Measurements from ENCODE around the gene INSYN1. TPM values are rescaled to one million over a fixed set of nuclear protein-coding genes. Genes with fewer than 3 reads are reported as not detected.
"Not testable (repeated sequence)": the region's sequence is repeated elsewhere in the genome, so short reads cannot be mapped to it uniquely, and the experiment has no call there.

The INSYN1 gene
- total RNA-seq, 3 donors from 2014 or later = not detected

DNA sequence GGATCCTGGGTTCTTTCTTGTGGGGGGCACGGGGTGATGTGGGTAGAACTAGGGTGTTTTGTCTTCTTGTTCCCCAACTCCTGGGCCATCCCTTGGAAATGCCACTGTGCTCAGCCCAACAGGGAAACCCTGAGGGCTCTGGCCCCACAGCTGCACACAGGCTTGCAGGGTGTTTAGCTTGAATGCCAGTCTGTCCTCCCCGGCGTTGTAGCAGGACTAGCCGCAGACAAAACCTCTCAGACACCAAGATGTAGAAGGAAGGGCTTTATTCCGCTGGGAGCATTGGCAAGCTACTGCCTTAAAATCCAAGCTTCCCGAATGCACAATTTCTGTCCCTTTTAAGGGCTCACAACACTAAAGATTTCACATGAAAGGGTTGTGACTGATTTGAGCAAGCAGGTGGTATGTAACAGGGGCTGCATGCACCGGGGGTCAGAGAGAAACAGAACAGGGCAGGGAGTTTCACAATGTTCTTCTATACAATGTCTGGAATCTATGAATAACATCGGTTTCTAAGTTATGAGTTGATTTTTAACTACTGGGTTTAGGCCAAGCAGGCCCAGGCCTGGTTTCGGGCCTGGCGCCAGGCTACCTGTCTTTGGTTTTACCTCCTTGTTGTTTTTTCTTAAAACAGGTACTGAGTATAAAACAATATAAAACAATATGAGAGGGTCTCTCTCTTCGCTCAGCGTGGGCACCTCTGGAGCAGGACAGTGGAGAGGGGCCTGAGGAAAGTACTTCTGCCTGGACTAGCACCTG is 32.3 kb upstream of the INSYN1 start:
- ATAC-seq; DNase-seq; H3K4me3 Mint-ChIP-seq; H3K4me1 Mint-ChIP-seq (ENCODE audit: low read depth); H3K9me3 Mint-ChIP-seq; H3K27me3 Mint-ChIP-seq (ENCODE audit: low read depth); H3K36me3 Mint-ChIP-seq (ENCODE audit: insufficient read depth): not testable (repeated sequence)

DNA sequence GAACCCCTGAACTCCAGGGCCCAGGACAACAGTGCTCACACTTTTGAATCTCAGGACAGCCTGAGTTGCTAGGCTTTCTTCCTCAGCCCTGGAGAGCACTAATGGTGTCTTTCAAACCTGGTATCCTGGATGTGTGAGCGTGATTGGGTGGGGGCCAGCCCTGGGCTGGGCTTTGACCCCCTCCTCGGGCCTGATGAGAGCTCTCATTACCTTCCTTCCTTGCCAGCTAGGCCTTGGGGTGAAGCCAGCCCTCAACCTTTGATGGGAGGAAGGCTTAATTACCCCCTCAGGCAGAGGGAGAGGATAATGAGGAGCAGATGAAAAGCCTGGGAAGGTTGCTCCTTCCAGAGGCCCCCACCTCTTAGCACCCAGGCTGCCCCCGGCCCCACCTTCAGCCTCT is 31.1 kb upstream of the INSYN1 start:
- Mint-ChIP-seq H3K4me1 (ENCODE audit: low read depth) (no peaks in the 10 kb centered on the region), H3K27me3 (ENCODE audit: low read depth) (no peaks in the 10 kb centered on the region), H3K9me3 (no peaks in the 10 kb centered on the region), H3K4me3 (no peak overlapping the region), H3K36me3 (ENCODE audit: insufficient read depth) (no peaks in the 10 kb centered on the region)
- ATAC-seq = no peak
- DNase-seq = no peak

DNA sequence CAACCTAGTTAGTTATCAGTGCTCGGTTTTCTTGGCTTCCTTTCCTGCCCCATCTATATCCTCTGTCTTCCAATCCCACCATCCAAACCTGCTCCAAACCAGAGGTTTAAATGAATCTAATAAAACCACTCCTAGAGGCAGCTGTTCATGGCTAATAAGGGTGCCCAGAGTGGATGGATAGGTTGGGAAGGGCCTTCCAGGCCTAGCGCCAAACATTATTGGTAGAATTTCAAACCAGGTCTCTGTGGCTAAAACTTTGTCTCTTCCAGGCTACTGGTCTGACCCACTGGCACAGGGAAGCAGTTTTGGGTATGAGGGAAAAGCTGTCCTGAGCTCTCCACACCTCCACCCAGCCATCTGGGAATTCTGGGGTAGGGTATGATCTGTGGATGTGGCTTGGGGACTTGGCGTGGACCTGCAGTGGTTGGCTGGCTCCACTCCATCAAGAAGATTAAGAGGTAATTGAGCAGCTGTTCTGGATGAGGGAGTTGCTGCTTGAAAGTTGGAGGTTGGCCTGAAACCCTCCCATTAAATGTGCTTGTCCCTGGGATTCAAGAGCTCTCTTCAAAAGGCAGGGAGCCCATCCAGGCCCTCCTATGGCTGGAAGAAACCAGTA is 29.3 kb upstream of the INSYN1 start:
- no peaks in the 10 kb centered on the region for H3K4me1 Mint-ChIP-seq (ENCODE audit: low read depth)
- H3K27me3 Mint-ChIP-seq (ENCODE audit: low read depth) = no peaks in the 10 kb centered on the region
- H3K9me3 Mint-ChIP-seq = no peaks in the 10 kb centered on the region
- no peaks in the 10 kb centered on the region for H3K36me3 Mint-ChIP-seq (ENCODE audit: insufficient read depth)
- ATAC-seq = no peak
- no peak overlapping the region for H3K4me3 Mint-ChIP-seq
- DNase-seq = no peak

DNA sequence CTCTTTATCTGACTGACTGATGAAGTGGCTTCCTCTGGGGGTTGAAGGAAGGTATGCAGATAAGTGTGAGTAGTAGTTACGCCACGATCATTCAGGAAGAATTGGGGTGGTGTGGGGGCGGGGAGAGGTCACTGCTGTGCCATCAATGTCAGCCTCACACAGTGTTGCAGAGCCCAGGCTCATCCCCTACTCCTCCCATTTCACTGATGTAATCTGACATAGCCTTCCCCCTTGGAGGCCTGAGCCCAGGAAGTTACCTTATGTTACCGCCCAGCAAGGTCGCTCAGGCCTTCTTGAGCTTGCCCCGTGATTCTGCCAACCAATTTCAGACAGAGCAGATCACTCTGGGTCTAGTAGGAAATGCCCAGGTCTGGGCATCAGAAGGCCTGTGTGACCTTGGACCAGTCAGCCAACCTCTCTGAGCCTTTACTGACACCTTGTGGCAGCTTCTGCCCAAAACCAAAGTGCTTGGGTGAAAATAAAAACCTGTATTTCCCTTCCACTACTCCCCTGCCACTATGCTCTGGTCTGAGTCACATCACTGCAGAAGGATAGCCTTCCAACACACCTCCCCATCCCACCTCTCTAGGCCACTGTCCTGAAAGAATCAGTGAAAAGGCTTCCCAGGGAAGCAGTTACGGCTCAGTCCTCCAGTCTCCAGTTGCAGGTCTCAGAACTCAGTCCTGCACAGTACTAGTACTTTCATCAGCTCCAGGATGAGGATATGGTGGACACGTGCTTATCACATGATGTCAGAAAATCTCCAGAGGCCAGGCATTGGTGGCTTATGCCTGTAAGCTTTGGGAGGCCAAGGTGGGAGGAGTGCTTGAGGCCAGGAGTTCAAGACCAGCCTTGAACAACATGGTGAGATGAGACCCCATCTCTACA is 28.1 kb upstream of the INSYN1 start:
- Mint-ChIP-seq H3K4me3 (no peak overlapping the region), H3K9me3 (no peaks in the 10 kb centered on the region), H3K27me3 (ENCODE audit: low read depth) (peaks cover 4% of the 10 kb centered on the region), H3K4me1 (ENCODE audit: low read depth) (no peaks in the 10 kb centered on the region), H3K36me3 (ENCODE audit: insufficient read depth) (no peaks in the 10 kb centered on the region)
- ATAC-seq (no peak), DNase-seq (no peak)

DNA sequence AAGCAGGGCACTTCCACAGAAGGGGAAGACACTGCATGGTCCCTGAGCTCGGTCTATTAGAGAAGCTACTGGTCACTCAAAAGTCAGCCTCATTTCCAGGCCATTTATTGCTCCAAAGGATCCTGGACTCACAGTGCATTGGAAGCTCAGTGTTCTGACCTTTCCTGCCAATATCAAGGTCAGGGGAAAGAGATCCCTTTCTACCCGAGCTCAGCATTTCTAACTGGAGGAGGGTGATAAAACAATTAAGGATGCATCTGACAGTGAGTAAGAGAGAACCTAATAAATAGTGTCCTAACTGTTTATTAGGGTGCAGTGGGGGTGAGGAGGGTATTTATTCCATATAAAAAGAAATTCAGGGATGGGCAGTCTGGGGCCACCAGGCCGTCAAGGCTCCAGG is 26.8 kb upstream of the INSYN1 start:
- ATAC-seq = no peak

DNA sequence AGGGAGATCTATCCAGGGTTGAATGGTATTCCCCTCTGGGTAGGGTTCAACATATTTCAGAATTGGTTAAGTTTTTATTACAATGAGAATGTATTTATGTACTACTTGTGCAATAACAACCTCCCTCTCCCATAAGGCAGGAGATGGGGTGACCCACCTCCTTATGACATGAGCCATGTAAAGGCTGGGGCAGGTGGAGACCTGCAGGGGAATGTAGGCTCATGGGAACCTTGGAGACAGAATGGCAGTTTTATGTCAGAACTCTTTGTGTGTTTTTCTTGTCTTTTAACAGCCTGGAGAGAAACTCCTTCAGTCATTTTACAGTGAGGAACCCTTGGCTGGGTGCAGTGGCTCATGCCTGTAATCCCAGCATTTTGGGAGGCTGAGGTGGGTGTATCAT is 24.6 kb upstream of the INSYN1 start:
- ATAC-seq (no peak), DNase-seq (no peak)
- Mint-ChIP-seq H3K9me3 (no peaks in the 10 kb centered on the region), H3K4me1 (ENCODE audit: low read depth) (no peaks in the 10 kb centered on the region), H3K36me3 (ENCODE audit: insufficient read depth) (no peaks in the 10 kb centered on the region), H3K27me3 (ENCODE audit: low read depth) (peaks cover 13% of the 10 kb centered on the region), H3K4me3 (no peak overlapping the region)

More for the DNA sequence above, 26.8 kb upstream of the INSYN1 start:
- no peaks in the 10 kb centered on the region for H3K36me3 Mint-ChIP-seq (ENCODE audit: insufficient read depth)
- no peak for DNase-seq
- H3K9me3 Mint-ChIP-seq = no peaks in the 10 kb centered on the region
- H3K27me3 Mint-ChIP-seq (ENCODE audit: low read depth) = peaks cover 5% of the 10 kb centered on the region
- H3K4me3 Mint-ChIP-seq = no peak overlapping the region
- H3K4me1 Mint-ChIP-seq (ENCODE audit: low read depth) = no peaks in the 10 kb centered on the region

DNA sequence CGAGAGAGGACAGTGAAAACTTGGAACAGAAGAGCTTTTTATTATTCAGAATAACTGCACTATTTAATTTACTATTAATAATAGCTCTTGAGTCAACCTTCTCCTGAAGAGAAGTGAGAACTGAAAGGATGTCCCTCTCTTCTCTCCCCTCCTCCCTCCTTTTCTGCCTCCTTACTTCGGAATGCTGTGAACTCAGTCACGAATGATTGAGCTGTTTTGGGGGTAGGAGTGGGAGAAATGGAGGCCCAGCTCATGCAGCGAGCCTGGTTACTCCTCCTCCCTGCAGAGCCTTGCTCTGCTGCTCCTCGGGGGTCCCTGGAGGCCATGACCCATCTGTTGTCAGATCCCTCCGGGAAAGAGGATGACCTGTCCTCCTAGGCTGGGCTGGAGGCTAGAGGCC is 20.3 kb upstream of the INSYN1 start:
- H3K4me3 Mint-ChIP-seq = no peak overlapping the region
- no peak for ATAC-seq
- no peaks in the 10 kb centered on the region for H3K9me3 Mint-ChIP-seq
- DNase-seq = no peak
- peaks cover 19% of the 10 kb centered on the region for H3K27me3 Mint-ChIP-seq (ENCODE audit: low read depth)
- H3K36me3 Mint-ChIP-seq (ENCODE audit: insufficient read depth) = no peaks in the 10 kb centered on the region
- H3K4me1 Mint-ChIP-seq (ENCODE audit: low read depth) = no peaks in the 10 kb centered on the region

DNA sequence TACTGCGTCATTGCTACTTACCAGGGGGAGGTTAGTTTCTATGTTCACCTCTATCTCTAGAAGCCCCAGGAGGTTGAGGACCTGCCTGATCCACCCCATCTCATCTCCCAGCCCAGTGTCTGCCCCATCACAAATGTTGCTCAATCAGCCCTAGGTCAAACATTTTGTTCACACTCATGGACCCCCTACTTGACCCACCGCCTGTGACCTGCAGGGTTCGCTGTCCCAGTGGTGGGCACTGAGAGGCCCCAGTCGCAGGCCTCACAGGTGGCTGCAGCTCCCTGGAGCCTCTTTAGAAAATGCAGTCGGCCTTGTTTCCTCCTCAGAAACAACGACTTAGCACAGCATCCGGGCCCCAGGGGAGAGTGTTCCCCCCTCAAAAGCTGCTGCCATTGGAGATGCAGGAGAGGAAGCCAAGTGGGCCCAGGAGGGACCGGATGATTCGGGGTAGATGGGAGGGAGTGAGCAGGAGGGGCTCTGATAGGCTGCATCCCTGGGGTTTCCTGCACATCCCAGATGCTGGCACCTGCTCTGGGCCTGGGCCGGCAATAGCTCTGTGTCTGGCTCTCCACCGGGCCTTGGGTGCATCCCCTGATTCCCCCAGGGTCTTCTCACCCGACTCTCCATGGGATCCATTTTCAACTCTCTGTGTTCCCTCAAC is 18.4 kb upstream of the INSYN1 start:
- peaks cover 17% of the 10 kb centered on the region for H3K27me3 Mint-ChIP-seq (ENCODE audit: low read depth)
- no peaks in the 10 kb centered on the region for H3K9me3 Mint-ChIP-seq
- DNase-seq = no peak
- H3K4me1 Mint-ChIP-seq (ENCODE audit: low read depth) = no peaks in the 10 kb centered on the region
- no peak overlapping the region for H3K4me3 Mint-ChIP-seq
- H3K36me3 Mint-ChIP-seq (ENCODE audit: insufficient read depth) = no peaks in the 10 kb centered on the region
- ATAC-seq = no peak

DNA sequence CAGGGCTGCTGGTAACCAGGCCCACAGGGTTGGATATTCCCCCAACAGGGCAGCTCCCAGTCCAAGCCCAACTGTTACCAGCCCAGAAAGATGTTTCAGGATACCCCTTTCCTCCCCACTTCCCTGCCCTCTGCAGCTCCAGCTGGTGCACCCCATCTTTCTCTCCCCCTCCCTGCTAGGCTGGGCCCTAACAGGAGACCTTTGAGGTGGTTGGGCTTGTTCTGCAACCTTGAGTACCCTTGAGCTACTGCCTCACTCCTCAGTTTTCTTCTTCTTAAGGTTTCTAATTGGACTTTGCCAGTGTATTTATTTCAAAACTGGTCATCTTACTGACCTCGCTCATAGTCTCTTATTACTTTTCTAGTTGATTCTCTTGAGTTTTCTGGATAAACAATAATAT is 16.9 kb upstream of the INSYN1 start:
- no peaks in the 10 kb centered on the region for H3K36me3 Mint-ChIP-seq (ENCODE audit: insufficient read depth)
- no peak overlapping the region for H3K4me3 Mint-ChIP-seq
- ATAC-seq (no peak), DNase-seq (no peak)
- no peaks in the 10 kb centered on the region for H3K9me3 Mint-ChIP-seq
- H3K27me3 Mint-ChIP-seq (ENCODE audit: low read depth) = peaks cover 22% of the 10 kb centered on the region
- no peaks in the 10 kb centered on the region for H3K4me1 Mint-ChIP-seq (ENCODE audit: low read depth)

DNA sequence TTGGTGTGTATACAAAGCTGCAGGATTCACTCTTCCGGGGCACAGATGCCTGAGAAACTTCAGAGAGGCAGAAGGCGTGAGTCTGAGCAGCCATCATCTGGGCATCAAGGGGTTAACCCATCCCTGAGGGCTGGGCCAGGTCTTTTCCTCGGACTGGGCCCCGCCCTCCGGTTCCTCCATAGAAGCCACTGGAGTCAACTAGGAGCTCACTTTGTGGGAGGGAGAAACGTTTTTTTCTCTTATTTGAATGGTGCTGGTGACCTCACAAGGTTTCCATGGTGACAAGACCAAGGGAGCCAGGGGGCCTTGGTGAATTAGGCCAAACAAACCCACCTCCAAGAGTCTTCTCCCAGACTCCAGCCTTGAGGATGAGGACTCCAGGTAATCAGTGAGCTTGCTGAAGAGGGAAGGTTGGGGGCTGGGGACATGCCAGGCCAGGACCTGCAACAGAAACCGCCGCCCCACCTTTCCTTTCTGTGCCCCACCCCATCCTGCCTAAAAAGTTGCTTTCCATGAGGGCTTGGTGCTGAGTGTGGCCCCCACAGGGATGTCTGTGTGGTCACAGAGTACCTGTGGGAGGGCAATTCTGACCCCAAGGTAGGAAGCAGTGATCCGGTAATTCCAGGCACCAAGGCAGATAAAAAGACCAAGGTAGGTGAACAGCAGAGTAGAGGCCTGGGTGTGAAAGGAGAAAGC is 14.8 kb upstream of the INSYN1 start:
- H3K9me3 Mint-ChIP-seq = no peaks in the 10 kb centered on the region
- DNase-seq (no peak), ATAC-seq (no peak)
- H3K4me3 Mint-ChIP-seq = no peak overlapping the region
- no peaks in the 10 kb centered on the region for H3K4me1 Mint-ChIP-seq (ENCODE audit: low read depth)
- peaks cover 21% of the 10 kb centered on the region for H3K27me3 Mint-ChIP-seq (ENCODE audit: low read depth)
- H3K36me3 Mint-ChIP-seq (ENCODE audit: insufficient read depth) = no peaks in the 10 kb centered on the region

DNA sequence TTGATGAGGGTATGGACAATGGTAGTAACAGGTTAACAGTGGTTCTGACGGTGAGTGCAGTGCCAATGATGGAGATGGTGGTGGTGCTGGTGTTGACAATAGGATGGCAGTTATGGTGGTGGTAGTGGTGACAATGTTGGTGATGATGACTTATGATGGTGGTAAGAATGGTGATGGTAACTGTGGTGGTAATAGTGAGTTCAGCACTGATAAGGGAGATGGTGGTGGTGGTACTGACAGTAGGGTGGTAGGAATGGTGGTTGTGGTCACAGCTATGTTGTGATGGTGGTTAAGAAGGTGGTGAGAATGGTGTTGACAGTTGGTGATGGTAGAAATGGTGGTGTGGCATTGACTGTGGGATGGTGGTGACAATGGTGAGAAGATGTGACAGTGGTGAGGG is 13.4 kb upstream of the INSYN1 start:
- no peak for ATAC-seq
- Mint-ChIP-seq H3K27me3 (ENCODE audit: low read depth) (peaks cover 19% of the 10 kb centered on the region), H3K4me3 (no peak overlapping the region), H3K9me3 (no peaks in the 10 kb centered on the region), H3K36me3 (ENCODE audit: insufficient read depth) (no peaks in the 10 kb centered on the region), H3K4me1 (ENCODE audit: low read depth) (no peaks in the 10 kb centered on the region)
- no peak for DNase-seq

DNA sequence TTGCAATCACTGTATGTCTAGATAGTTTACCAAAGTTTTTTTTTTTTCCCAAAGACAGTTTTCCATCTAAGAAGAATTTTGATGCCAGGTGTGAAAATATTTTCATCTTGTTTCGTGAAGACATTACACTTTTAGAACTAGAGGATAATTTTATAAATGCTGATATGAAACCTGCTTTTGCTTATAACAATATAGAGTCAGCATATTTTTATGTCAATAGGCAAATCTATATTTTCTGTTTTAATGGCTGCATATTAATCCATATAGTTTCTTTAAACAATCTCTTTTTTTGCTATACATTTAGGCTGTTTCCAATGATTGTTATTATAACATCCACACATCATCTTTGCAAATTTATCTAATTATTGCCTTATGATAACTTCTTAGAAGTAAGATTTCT is 12.6 kb upstream of the INSYN1 start:
- ATAC-seq = no peak
- H3K27me3 Mint-ChIP-seq (ENCODE audit: low read depth) = peaks cover 15% of the 10 kb centered on the region
- DNase-seq = no peak
- H3K4me3 Mint-ChIP-seq = no peak overlapping the region
- no peaks in the 10 kb centered on the region for H3K36me3 Mint-ChIP-seq (ENCODE audit: insufficient read depth)
- H3K4me1 Mint-ChIP-seq (ENCODE audit: low read depth) = no peaks in the 10 kb centered on the region
- no peaks in the 10 kb centered on the region for H3K9me3 Mint-ChIP-seq

DNA sequence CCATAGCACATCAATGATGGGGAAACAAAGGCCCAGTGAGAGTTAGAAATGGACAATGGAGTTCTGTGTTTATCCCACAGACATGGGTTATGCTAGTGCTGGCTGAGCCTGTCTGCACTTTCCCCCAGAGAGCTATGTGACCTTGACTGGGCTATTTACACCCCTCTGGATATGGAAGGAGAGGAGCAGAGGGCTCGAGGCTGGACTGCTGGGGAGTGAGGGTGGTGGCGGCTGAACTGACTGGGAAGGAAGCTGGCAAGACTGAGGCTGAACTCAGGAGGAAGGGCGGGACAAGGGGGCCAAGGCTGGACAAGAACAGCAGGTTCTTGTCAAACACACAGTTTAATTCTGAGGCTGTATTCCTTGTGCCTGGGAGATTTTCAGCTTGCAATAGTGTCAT is 10.8 kb upstream of the INSYN1 start:
- Mint-ChIP-seq H3K27me3 (ENCODE audit: low read depth) (peaks cover 13% of the 10 kb centered on the region), H3K9me3 (no peaks in the 10 kb centered on the region), H3K36me3 (ENCODE audit: insufficient read depth) (no peaks in the 10 kb centered on the region), H3K4me1 (ENCODE audit: low read depth) (no peaks in the 10 kb centered on the region), H3K4me3 (no peak overlapping the region)
- DNase-seq (no peak), ATAC-seq (no peak)
